HG02610 (cell line): ENCODE data around the gene KRTAP22-1.

Experiments used
- ATAC-seq: cut with Tn5 transposase; IDR thresholded peaks from one replicate; pipeline ENCODE4 v1.9.1; 2021; ENCODE audit warnings: mild to moderate bottlenecking, moderate library complexity; ENCODE audit not compliant: unreplicated experiment

KRTAP22-1 gene

GRCh38 chr21:30600787-30601186 is at the start of gene KRTAP22-1:
TSS of gene KRTAP22-1 (plus strand) at chr21:30601087.
- no peak for ATAC-seq

- ATAC-seq, result no peak
These were observed 48.1 kb upstream of the KRTAP22-1 start for GRCh38 chr21:30552782-30553181.

- ATAC-seq, result no peak
These were observed 45.8 kb upstream of the KRTAP22-1 start for GRCh38 chr21:30555095-30555494.

- ATAC-seq, result no peak
These were observed 39.5 kb upstream of the KRTAP22-1 start, which contains the start of gene KRTAP19-7 for GRCh38 chr21:30561264-30561895. TSS of gene KRTAP19-7 (minus strand) at chr21:30561314. CDS start at chr21:30561289, 25 bp downstream.

- ATAC-seq, result no peak
These were observed 38.9 kb upstream of the KRTAP22-1 start for GRCh38 chr21:30561957-30562356.

- no peak for ATAC-seq
These were observed 37.8 kb upstream of the KRTAP22-1 start for GRCh38 chr21:30563072-30563471.

- ATAC-seq, result no peak
These were observed 37.3 kb upstream of the KRTAP22-1 start for GRCh38 chr21:30563630-30564029.

GRCh38 chr21:30567617-30568016 is 33.3 kb upstream of the KRTAP22-1 start:
- no peak for ATAC-seq

GRCh38 chr21:30577766-30578165 is 23.1 kb upstream of the KRTAP22-1 start:
- no peak for ATAC-seq

GRCh38 chr21:30579346-30579745 is 21.5 kb upstream of the KRTAP22-1 start:
- ATAC-seq, result no peak

- no peak for ATAC-seq
These were observed 20.8 kb upstream of the KRTAP22-1 start for GRCh38 chr21:30580132-30580531.

GRCh38 chr21:30582870-30583269 is 18.0 kb upstream of the KRTAP22-1 start:
- ATAC-seq, result no peak

- no peak for ATAC-seq
These were observed 10.6 kb upstream of the KRTAP22-1 start, which contains the start of gene KRTAP22-2 for GRCh38 chr21:30590297-30590696. TSS of gene KRTAP22-2 (minus strand) at chr21:30590397.

GRCh38 chr21:30592140-30592539 is 8.7 kb upstream of the KRTAP22-1 start, which contains the start of gene KRTAP6-3:
TSS of gene KRTAP6-3 (plus strand) at chr21:30592440. CDS start at chr21:30592446, 6 bp downstream.
- ATAC-seq, result no peak

- no peak for ATAC-seq
These were observed 2.1 kb upstream of the KRTAP22-1 start, which contains the start of gene KRTAP6-2 for GRCh38 chr21:30598802-30599201. TSS of gene KRTAP6-2 (minus strand) at chr21:30598902. CDS start at chr21:30598874, 28 bp downstream.

GRCh38 chr21:30605968-30606367 is 5.1 kb downstream of the KRTAP22-1 start:
- ATAC-seq, result no peak

GRCh38 chr21:30612132-30612531 is 11.2 kb downstream of the KRTAP22-1 start:
- no peak for ATAC-seq

- no peak for ATAC-seq
These were observed 12.9 kb downstream of the KRTAP22-1 start, which contains the start of gene KRTAP6-1 for GRCh38 chr21:30613836-30614235. TSS of gene KRTAP6-1 (minus strand) at chr21:30613930. CDS start at chr21:30613904, 26 bp downstream.

GRCh38 chr21:30615199-30615598 is 14.3 kb downstream of the KRTAP22-1 start:
- ATAC-seq, result no peak

GRCh38 chr21:30616125-30616524 is 15.2 kb downstream of the KRTAP22-1 start, which contains the start of gene KRTAP20-1:
TSS of gene KRTAP20-1 (plus strand) at chr21:30616425. CDS start at chr21:30616455, 30 bp downstream.
- ATAC-seq, result no peak

GRCh38 chr21:30620080-30620479 is 19.2 kb downstream of the KRTAP22-1 start:
- ATAC-seq, result no peak

- no peak for ATAC-seq
These were observed 19.6 kb downstream of the KRTAP22-1 start, which contains the start of gene KRTAP20-4 for GRCh38 chr21:30620522-30620921. TSS of gene KRTAP20-4 (plus strand) at chr21:30620627.
